B cell (primary cell): Measurements from ENCODE around the gene TGFBR3.

Source experiments
- CTCF ChIP-seq: fragments of 200-600 bp; IDR thresholded peaks from one replicate; pipeline ENCODE4 v1.8.0; 2022; ENCODE audit warnings: antibody characterized with exemption, mild to moderate bottlenecking
- EZH2 ChIP-seq: IDR thresholded peaks from 2 replicates; pipeline ENCODE4 v1.6.1; 2012; ENCODE audit warnings: borderline replicate concordance, low read depth, mild to moderate bottlenecking, moderate library complexity, low read length; ENCODE audit not compliant: insufficient read depth, poor library complexity, severe bottlenecking

DNA sequence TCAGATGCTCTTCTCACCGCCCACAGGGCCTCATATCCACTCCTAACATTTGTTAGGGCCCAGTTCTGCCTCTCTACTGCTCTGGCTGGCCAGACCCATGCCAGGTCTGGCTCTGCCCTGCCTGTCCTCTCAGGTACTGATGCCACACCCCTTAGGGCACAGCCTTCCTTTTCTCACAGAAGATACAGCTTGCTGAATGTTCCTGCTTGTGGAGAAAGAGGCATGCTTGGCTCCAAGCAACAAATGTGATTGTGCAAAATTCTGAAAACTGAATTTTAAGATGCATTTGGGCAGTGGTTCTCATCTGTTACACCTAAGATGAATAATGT lies 178.1 kb downstream of the TGFBR3 start:
- TF ChIP-seq CTCF (no peak), EZH2 (no peak)
